Peyer's patch (tissue), 4 donors: ENCODE measurements around the gene PKNOX2. TPM values are rescaled to one million over a fixed set of nuclear protein-coding genes. Genes with fewer than 3 reads are reported as not detected.

ENCODE experiments used
- DNase-seq, 3 donors: peaks; one replicate each; pipeline ENCODE4 v3.0.0-alpha.2; 2017 to 2019
- H3K27ac ChIP-seq, 4 donors: fragments of 200-600 bp; sonication (generic); one replicate each; pipeline ENCODE4 v1.5.1; 2016 to 2019
- H3K27me3 ChIP-seq, 2 donors: fragments of 200-600 bp; sonication (generic); one replicate each; pipeline ENCODE4 v1.5.1; 2019
- H3K36me3 ChIP-seq, 3 donors: fragments of 200-600 bp; sonication (generic); one replicate each; pipeline ENCODE4 v1.5.1; 2016 to 2019
- H3K4me1 ChIP-seq, 4 donors: fragments of 200-600 bp; sonication (generic); one replicate each; pipeline ENCODE4 v1.5.1; 2016 to 2019
- H3K4me3 ChIP-seq, 4 donors: fragments of 200-600 bp; sonication (generic); 1 replicate in 3 of 4; 2 replicates in 1 of 4; pipeline ENCODE4 v1.5.1; 2016 to 2019; ENCODE audit warnings: mild to moderate bottlenecking in 1 of 4
- H3K9me3 ChIP-seq, 4 donors: fragments of 200-600 bp; sonication (generic); one replicate each; pipeline ENCODE4 v1.5.1; 2016 to 2019; ENCODE audit warnings: mild to moderate bottlenecking in 1 of 4
- CTCF ChIP-seq, 6 experiments: fragments of 450-650 bp in 4 of 6; fragments of 200-600 bp in 2 of 6; sonication (generic) in 1 of 6; IDR thresholded peaks; one replicate each; pipeline ENCODE4 v1.5.1; 2017 to 2019; ENCODE audit warnings: antibody characterized with exemption in 6 of 6, mild to moderate bottlenecking in 3 of 6, moderate library complexity in 1 of 6
- POLR2A ChIP-seq, 2 donors: fragments of 450-650 bp; IDR thresholded peaks; one replicate each; pipeline ENCODE4 v1.5.1; 2017; ENCODE audit warnings: antibody characterized with exemption in 2 of 2, mild to moderate bottlenecking in 2 of 2, moderate library complexity in 2 of 2
- total RNA-seq, 4 donors: library from RNA; depleted of rRNA; stranded (reverse); fragments of >200 nt; gene quantifications; one replicate each; pipeline ENCODE4 v1.1.0, GENCODE V29; 2016

PKNOX2 gene
- total RNA-seq, 4 donors from 2014 or later, result 1.4 to 8.3 TPM; not detected in 2

GRCh38 chr11:125341676-125342075 lies 177.1 kb downstream of the PKNOX2 start:
- no peak for DNase-seq
- no peak for TF ChIP-seq CTCF (IDR thresholded peaks at IDR 0.05)
- no peak for TF ChIP-seq POLR2A (IDR thresholded peaks at IDR 0.05)

GRCh38 chr11:125342281-125342930 lies 177.9 kb downstream of the PKNOX2 start:
- Histone ChIP-seq H3K4me3 (no peak overlapping the region), H3K36me3 (no peaks in the 10 kb centered on the region), H3K27me3 (no peaks in the 10 kb centered on the region), H3K4me1 (peaks cover 0 to 6% (median 0%) of the 10 kb centered on the region in 4 donors), H3K9me3 (no peaks in the 10 kb centered on the region), H3K27ac (no peak overlapping the region)
- DNase-seq, result no peak
- TF ChIP-seq POLR2A (IDR thresholded peaks at IDR 0.05) (no peak), CTCF (IDR thresholded peaks at IDR 0.05) (no peak)

More at GRCh38 chr11:125341676-125342075, 177.1 kb downstream of the PKNOX2 start:
- H3K27me3 ChIP-seq, result no peaks in the 10 kb centered on the region
- H3K4me3 ChIP-seq, result no peak overlapping the region
- H3K27ac ChIP-seq, result no peak overlapping the region
- peaks cover 0 to 6% (median 0%) of the 10 kb centered on the region in 4 donors for H3K4me1 ChIP-seq
- H3K36me3 ChIP-seq, result no peaks in the 10 kb centered on the region
- H3K9me3 ChIP-seq, result no peaks in the 10 kb centered on the region

GRCh38 chr11:125343086-125343717 lies 178.7 kb downstream of the PKNOX2 start:
- Histone ChIP-seq H3K4me3 (no peak overlapping the region), H3K9me3 (no peaks in the 10 kb centered on the region), H3K27ac (no peak overlapping the region), H3K4me1 (peaks cover 0 to 6% (median 0%) of the 10 kb centered on the region in 4 donors), H3K27me3 (no peaks in the 10 kb centered on the region), H3K36me3 (no peaks in the 10 kb centered on the region)
- no peak for DNase-seq
- no peak for TF ChIP-seq POLR2A (IDR thresholded peaks at IDR 0.05)
- TF ChIP-seq CTCF (IDR thresholded peaks at IDR 0.05), result no peak

- Histone ChIP-seq H3K27me3 (no peaks in the 10 kb centered on the region), H3K4me1 (peaks cover 0 to 7% (median 0%) of the 10 kb centered on the region in 4 donors), H3K27ac (no peak overlapping the region), H3K9me3 (no peaks in the 10 kb centered on the region), H3K36me3 (no peaks in the 10 kb centered on the region), H3K4me3 (no peak overlapping the region)
- no peak for DNase-seq
- no peak for TF ChIP-seq CTCF (IDR thresholded peaks at IDR 0.05)
- no peak for TF ChIP-seq POLR2A (IDR thresholded peaks at IDR 0.05)
These were observed 179.2 kb downstream of the PKNOX2 start for GRCh38 chr11:125343718-125344131.

- H3K27me3 ChIP-seq, result no peaks in the 10 kb centered on the region
- H3K36me3 ChIP-seq, result no peaks in the 10 kb centered on the region
- no peak overlapping the region for H3K27ac ChIP-seq
- no peak for DNase-seq
- TF ChIP-seq CTCF (IDR thresholded peaks at IDR 0.05) (no peak), POLR2A (IDR thresholded peaks at IDR 0.05) (no peak)
- H3K4me3 ChIP-seq, result no peak overlapping the region
- no peaks in the 10 kb centered on the region for H3K9me3 ChIP-seq
- H3K4me1 ChIP-seq, result peaks cover 0 to 10% (median 0%) of the 10 kb centered on the region in 4 donors
These were observed 180.4 kb downstream of the PKNOX2 start for GRCh38 chr11:125344846-125345420.
